GM18873 (cell line): Measurements from ENCODE around the gene PAPPA.

Experiments
- ATAC-seq: cut with Tn5 transposase; IDR thresholded peaks from one replicate; pipeline ENCODE4 v1.9.1; 2021; ENCODE audit warnings: mild to moderate bottlenecking, moderate library complexity, moderate number of reproducible peaks; ENCODE audit not compliant: unreplicated experiment, low FRiP score

The PAPPA gene

DNA sequence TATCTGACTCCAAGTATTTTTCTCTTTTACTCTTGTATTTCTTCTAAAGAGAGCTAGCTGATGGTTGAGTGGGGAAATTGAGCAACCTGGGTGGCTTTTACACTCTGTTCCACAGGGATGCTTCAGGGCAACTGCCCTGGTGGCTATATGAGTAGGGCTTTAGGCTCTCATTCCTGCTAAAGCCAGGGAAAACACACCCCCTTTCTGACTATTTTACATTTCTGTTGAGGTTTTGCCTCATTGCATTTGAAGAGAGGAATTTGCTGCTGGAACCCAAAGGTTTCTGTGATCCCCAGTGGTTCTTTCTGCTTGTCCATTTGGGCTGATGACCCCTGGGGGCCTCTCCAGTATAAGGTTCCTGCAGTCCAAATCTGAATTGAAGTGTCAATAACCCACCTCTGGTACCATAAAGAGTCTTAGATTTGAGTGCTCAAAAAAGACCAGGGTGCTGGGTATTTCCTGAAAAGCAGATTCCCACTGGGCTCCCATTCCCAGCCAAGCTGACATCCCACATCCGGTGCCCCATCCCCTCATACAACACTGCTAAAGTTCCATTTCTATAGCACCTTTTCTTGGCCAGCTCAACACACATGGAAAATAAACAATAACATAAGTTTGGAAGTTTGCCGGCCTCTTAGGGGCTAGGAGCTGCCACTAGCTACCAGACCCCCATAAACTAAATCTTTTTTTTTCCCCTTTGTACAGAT, 59.5 kb downstream of the PAPPA start:
- no peak for ATAC-seq

GRCh38 chr9:116213693-116214047, 60.1 kb downstream of the PAPPA start:
- no peak for ATAC-seq

- no peak for ATAC-seq
Observed at GRCh38 chr9:116218399-116218798, 64.8 kb downstream of the PAPPA start.

DNA sequence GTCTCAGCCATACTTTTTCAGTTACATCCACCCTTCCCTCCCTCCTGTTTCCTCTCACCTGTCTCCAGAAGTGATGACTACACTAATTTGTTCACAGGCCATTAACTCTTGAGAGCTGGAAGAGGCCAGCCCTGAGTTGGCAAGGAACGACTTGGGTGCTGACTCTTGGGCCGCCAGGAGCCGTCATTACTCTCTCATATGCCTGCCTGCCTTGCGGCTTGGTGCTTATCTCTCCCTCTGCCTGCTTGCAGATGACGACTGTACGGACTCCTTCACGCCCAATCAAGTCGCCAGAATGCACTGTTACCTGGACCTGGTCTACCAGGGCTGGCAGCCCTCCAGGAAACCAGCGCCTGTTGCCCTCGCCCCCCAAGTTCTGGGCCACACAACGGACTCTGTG, 66.1 kb downstream of the PAPPA start:
- ATAC-seq: no peak

GRCh38 chr9:116223926-116224325, 70.3 kb downstream of the PAPPA start:
- no peak for ATAC-seq

- no peak for ATAC-seq
Observed at GRCh38 chr9:116230051-116230632, 76.6 kb downstream of the PAPPA start.

- no peak for ATAC-seq
Observed at GRCh38 chr9:116232424-116233159, 79.0 kb downstream of the PAPPA start.

DNA sequence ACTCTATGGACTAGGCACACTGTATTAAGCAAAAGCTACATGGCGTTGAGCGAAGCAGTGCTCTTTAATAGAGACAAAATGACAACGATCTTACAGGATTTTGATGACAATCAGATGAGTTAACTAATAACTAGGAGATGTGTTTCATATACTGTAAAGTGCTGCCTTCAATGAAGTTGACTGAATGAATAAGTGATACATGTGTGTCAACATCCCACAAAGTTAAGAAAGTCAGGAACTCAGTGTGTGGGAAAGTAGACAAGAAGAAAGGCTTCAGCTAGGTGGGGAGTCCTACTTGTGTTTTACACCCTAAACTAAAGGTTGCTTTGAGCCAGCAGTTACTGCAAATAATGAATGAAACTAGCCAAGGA, 79.6 kb downstream of the PAPPA start:
- ATAC-seq: no peak

DNA sequence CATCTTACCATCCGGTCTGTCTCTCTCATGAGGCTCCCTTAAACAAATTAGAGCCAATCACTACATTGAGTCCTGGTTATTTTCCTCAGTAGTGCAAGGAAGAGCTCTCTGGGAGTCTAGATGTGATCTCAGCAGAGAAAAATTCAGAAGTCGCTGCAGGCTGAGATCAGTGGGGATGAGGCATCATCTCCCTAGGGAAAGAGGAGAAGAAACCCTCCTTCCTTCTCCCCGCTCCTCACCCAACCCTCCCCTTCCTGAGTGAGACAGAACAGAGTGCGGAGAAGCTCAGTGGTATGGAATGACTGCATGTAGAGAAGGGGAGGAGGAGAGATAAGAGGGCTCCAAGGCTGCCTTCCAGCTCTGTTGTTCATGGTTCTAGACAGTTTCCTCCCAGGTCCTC, 80.5 kb downstream of the PAPPA start:
- ATAC-seq: no peak

- no peak for ATAC-seq
Observed at GRCh38 chr9:116236979-116237378, 83.4 kb downstream of the PAPPA start.

- ATAC-seq: no peak
Observed at GRCh38 chr9:116237456-116237855, 83.9 kb downstream of the PAPPA start.

DNA sequence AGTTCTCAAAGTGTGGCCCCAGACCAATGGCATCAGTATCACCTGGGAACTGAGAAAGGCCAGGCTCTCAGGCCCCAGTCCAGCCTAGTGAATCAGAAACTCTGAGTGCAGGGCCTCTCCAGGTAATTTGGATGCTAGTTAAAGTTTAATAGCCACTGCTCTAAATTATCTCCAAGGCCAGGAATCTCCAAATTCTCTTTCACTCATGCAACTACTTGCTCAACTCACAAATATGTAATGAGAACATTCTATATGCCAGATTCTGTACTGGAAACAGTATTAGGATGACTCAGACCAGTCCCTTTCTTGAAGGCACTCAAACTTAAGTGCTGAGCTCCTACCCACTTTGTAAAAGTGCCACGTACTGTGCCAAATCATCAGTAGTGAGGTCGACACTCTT, 84.6 kb downstream of the PAPPA start:
- no peak for ATAC-seq

DNA sequence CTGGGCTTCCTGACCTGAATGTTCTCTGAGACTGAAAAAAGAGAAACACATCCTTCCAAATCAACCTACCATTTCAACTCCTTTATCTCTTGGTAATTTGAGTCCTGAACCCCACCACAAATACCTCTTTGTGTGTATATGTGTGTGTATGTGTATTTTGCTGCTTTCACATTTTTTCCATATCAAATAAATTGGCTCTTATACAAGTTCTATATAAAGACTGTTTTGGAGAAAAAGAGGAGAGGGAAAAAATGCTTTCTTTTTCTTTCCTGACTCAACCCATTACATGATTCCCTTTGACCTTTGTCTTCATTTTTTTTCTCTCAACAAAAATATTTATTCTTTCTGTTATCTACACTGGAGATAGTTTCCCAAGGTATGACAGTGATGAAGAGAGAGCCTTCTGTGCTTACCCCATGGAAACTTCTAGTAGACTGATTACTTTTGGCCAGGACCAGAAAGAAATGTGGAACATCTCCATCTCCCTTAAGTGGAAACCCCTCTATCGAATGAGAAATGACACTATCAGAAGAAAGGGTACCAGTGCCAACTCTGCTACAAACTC, 85.3 kb downstream of the PAPPA start:
- ATAC-seq: no peak

- no peak for ATAC-seq
Observed at GRCh38 chr9:116243708-116244107, 90.1 kb downstream of the PAPPA start.

- no peak for ATAC-seq
Observed at GRCh38 chr9:116247284-116247683, 93.7 kb downstream of the PAPPA start.

GRCh38 chr9:116247791-116248374, 94.3 kb downstream of the PAPPA start:
- no peak for ATAC-seq

DNA sequence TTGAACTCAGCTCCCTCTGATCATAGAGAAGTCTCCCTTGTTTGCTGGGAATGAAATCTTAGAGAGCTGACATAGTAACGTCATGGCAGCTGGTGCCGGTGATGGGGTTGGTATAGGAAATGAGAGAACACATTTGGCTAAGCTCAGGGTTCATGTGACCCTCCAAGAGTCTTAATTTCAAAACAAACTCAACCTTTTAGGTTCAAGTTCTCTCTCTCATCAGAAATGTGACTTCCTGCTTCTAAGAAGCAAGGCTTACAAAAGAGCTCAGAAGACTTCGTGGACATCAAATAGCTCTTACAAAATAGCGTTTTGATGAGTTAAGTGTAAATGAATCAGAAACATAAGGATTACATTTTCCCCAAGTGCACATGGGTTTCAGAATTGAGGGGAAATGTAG, 97.3 kb downstream of the PAPPA start:
- ATAC-seq: no peak

DNA sequence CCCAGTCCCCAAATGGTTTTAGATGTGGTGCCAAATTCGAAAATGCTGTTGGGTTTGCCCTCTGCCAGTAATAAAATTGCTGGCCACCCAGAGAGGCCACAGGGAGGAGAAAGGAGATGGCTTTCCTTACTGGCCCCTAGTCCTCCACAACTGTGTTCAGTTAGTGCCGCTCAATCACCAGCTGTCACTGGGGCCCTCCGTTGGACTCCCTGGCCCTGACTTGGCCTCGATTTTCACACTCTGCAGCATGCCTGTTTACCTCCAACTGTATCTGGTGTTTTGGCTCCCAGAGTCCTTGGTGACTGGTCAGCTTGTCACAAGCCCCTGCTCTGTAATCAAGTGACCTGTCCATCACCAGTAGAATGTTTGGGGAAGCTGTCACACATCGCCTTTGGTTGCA, 97.8 kb downstream of the PAPPA start:
- no peak for ATAC-seq

DNA sequence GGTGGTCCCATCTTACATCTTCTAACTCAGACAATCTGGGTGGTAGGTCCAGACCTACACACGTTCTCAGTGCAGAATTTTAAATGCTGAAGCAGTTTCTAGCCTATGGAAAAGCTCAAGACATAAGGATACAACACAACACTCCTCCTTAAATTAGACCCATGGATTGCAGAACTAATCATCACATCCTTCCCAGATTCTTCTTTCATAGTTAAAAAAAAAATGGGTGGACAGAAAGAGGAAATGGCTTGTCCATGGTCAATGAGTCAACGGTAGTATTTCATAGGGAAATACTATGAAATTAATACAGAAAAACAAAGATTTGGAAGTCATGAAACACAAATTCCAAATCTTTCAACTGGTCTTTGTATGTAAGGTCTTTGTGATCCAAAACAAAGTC, 106.9 kb downstream of the PAPPA start:
- no peak for ATAC-seq

DNA sequence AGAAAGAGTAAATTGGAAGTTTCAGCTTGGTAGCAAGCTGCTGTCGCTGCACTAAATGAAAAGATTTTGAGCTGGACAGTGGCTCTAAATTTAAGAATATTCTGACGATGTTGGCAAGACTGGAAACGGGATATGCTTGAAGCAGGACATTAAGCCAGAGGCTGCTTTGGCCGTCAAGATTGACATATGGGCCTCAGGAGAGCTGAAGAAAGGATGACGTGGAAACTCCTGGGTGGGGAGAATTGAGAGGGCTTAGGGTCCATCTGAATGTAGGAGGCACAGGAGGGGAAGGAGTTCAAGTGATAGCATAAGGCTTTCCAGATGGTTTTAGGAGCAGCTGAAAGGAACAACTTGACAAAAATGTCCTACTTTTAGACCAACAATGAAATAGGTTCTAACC, 108.9 kb downstream of the PAPPA start:
- ATAC-seq: no peak

DNA sequence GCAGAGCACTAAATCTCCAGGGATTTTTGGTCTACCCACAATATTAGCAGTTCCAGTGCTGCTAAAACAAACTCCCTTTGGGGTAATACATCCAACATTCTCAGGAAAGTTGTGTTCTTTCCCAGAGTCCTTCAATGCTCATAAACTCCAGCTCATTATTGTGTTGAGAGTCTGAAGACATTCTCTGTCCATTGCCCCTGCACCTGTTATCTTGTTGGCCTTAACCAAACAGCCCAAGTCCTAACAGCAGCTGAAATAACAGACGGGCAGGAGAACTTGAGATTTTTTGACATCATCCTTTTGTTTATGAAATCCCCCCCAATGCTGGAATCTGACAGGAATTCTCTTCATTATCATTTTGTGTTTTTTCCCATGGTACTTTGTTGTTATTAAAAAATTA, 110.8 kb downstream of the PAPPA start:
- ATAC-seq: no peak
